HG03139 (cell line): ENCODE measurements around the gene PRKG2.
"Not testable (repeated sequence)": the region's sequence is repeated elsewhere in the genome, so short reads cannot be mapped to it uniquely, and the experiment has no call there.

Experiments
- ATAC-seq: cut with Tn5 transposase; IDR thresholded peaks from one replicate; pipeline ENCODE4 v1.9.1; 2021; ENCODE audit not compliant: unreplicated experiment

PRKG2 gene

DNA sequence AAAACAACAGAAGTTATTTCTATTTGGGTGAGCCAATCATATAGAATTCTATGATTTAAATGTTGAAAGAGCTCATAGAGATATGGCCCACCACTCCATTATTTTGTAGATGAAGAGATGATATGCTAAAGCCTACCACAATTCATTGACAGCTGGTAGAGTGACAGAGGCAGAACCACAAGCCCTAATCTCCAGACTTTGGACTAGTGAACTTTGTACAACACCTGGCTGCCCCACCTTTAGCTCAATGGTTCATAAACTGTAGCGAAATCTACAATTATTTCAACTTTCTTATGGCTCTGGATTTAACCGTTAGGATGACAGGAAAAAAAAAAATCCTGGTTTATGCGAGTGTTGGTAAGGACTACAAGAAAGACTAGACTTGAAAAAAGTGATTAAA is 50.9 kb downstream of the PRKG2 start:
- ATAC-seq, result no peak

DNA sequence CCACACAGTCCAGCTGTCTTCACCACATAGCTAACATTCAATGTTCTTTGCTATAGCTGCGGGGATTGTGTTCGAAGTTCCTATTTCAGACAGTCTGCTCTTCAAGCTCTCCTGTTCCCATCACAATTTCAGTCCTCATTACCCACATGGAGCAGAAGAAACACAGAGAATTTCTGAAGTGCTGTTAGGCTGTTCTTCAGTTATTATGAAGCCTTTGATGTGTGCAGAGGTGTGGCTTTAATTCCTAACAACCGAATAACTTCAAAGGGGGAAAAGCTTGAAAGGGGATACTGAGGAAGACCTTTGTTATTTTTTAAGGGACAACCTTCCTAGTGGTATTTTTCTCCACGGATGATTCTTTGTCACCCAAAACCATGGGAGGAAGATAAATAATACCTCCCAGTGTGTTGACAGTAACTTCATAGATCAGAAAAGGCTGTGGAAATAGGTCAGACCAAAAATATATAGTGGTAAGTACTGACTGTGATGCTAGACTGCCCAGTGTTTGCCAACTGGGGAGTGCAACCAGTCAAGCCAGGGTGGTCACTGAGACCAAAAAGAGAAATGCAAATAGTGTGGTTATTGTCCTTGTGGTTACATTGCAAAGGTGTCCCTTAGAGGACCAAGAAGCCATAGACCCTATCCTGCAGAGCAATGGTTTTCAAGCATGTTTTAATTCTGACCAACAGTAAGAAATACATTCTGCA is 52.1 kb downstream of the PRKG2 start:
- ATAC-seq, result no peak

DNA sequence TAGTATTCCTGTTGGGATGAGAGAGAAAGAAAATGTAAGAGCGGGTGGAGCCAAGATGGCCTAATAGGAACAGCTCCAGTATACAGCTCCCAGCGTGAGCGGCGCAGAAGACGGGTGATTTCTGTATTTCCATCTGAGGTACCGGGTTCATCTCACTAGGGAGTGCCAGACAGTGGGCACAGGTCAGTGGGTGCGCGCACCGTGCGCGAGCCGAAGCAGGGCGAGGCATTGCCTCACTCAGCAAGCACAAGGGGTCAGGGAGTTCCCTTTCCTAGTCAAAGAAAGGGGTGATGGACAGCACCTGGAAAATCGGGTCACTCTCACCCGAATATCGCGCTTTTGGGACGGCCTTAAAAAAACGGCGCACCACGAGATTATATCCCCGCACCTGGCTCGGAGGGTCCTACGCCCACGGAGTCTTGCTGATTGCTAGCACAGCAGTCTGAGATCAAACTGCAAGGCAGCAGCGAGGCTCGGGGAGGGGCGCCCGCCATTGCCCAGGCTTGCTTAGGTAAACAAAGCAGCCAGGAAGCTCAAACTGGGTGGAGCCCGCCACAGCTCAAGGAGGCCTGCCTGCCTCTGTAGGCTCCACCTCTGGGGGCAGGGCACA is 61.2 kb downstream of the PRKG2 start:
- not testable (repeated sequence) for ATAC-seq

GRCh38 chr4:81152839-81153713 is 61.9 kb downstream of the PRKG2 start:
- no peak for ATAC-seq

DNA sequence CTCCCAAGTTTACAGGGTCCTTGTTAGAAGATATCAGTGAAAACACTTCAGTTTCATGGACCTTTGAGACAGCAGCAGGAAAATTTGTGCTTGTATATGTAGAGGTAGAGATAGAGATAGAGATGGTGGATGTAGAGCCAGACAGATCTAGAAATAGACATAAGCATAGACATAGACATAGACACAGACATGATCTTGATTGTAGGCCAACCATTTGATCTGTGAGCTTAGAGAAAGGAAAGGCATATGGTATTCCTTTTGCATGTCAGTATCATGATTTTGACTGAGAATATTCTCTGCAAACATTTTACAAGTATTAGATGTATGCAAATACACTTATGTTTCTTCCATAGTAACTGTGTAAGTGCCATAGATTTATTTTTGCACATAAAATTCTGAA is 65.0 kb downstream of the PRKG2 start:
- no peak for ATAC-seq

- ATAC-seq, result no peak
Observed at GRCh38 chr4:81148576-81148975, 66.4 kb downstream of the PRKG2 start.

- no peak for ATAC-seq
Observed at GRCh38 chr4:81146466-81146865, 68.6 kb downstream of the PRKG2 start.

- ATAC-seq, result no peak
Observed at GRCh38 chr4:81143183-81143582, 71.8 kb downstream of the PRKG2 start.

DNA sequence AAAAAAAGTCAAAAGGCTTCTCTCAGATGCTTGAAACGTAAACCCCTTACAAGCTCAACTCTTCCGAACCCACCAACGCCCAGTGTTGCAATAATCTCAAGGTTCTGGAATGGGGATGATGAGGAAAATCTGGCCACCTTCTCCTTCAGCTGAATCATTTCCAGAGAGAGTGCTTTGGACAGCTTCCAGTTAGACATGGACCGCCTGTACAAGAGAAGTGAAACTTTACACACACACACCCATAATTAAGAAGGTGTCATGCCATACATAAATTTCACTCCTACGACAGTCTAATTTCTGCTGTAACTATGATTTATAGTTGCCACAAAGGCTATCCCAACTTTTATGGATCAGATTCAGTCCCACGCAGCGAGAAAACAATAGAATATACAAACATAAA is 72.3 kb downstream of the PRKG2 start:
- no peak for ATAC-seq

- ATAC-seq, result no peak
Observed at GRCh38 chr4:81137894-81138293, 77.1 kb downstream of the PRKG2 start.

- no peak for ATAC-seq
Observed at GRCh38 chr4:81137446-81137845, 77.6 kb downstream of the PRKG2 start.

DNA sequence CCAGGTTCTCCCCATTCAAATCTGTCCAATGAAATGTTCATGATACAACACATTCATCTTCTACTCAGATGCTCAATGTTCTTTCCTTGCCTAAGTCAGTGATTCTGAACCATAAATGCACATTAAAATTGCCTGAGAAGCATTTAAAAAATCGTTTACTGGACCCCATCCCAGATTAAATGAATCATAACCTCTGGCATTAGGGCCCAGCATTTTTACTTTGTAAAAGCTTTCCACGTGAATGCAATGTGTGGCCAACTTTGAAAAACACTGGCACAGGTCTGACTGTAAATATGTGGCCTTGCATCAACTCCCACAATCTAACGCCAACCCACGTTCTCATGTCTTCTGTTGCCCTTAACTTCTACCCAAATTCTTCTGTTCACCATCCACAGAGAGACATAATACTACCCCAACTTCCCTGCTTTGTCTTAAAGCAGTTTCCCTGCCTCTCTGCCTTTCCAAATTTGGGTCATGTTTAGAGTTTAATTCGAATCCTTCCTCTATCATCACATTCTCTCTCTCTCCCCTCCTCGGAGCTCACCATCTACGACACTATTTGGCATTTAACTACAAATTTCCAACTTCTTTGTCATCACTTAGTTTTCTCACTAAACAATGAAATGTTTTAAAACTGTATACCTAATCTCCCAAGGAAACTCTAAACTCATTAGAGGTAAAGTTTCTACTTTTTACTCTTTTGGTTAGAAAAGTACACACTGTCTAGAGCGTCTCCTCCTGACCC is 78.7 kb downstream of the PRKG2 start:
- ATAC-seq, result no peak

DNA sequence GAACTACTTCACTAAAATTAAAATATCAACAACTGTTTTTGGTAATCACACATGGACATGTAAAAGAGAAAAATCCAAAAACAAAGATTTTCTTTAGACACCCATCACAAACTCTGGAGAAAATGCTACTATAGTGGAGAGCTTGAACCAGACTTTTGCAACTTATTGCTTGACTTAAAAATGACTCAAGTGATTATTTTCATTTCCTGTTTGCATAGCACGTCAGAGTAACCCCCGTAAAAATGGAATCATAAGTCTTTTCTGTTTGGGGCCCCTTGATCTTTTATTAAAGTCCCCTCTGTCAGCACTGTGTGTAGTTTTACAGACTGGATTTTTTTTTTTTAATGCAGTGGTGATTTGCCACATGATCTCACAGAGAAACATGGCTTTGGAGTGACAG is 79.5 kb downstream of the PRKG2 start:
- ATAC-seq, result no peak

- no peak for ATAC-seq
Observed at GRCh38 chr4:81131563-81131962, 83.5 kb downstream of the PRKG2 start.

- ATAC-seq, result no peak
Observed at GRCh38 chr4:81131066-81131465, 84.0 kb downstream of the PRKG2 start.

DNA sequence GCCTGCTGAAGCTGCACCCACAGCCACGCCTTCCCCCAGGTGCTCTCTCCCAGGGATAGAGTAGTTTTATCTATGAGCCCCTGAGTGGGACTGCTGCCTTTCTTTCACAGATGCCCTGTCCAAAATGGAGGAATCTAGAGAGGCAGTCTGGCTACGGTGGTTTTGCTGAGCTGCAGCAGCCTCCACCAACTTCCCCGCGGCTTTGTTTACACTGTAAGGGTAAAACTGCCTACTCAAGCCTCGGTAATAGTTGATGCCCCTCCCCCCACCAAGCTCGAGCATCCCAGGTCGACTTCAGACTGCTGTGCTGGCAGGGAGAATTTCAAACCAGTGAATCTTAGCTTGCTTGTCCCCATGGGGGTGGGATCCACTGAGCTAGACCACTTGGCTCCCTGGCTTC is 84.5 kb downstream of the PRKG2 start:
- no peak for ATAC-seq

- no peak for ATAC-seq
Observed at GRCh38 chr4:81120055-81120454, 95.0 kb downstream of the PRKG2 start.

- ATAC-seq, result no peak
Observed at GRCh38 chr4:81118086-81118485, 96.9 kb downstream of the PRKG2 start.

- no peak for ATAC-seq
Observed at GRCh38 chr4:81116566-81116965, 98.5 kb downstream of the PRKG2 start.

DNA sequence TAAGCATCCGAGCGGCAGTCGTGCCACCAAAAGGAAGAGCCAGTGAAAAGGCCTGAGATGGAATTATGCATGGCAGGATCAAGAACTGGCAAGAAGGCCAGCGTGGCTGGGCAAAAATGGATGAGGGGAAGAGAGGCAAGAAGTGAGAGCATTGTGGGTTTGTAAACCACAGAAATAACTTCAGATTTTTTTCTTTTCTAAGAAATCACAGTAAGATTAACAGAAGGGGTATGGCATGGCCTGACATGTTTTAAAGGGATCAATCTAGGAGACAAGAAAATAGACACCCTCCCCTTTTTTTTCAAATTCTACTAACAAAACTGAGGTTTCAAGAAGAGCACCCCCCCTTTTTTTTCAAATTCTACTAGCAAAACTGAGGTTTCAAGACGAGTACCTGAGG is 102.0 kb downstream of the PRKG2 start:
- no peak for ATAC-seq

DNA sequence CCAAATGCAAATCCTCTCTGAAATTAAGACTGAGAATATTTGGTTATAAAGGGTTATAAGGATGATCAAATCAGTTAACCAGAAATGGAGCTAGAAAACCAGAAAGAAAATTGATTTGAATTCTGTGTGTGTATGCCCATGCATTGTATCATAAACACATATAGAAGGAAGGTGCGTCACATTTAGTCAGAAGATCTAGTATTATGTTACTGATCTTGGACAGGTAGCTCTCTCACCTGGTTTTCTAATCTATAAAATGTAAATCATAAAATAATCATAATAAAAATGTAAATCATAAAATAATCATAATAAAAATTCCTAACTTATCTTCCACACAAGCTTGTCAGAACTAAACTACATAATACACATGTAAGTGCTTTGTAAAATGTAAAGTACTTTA is 105.7 kb downstream of the PRKG2 start:
- no peak for ATAC-seq
